GM23248 (cell line): ENCODE results near the gene TMEM181. TPM values are rescaled to one million over a fixed set of nuclear protein-coding genes. Genes with fewer than 3 reads are reported as not detected.
"Not testable (repeated sequence)": the region's sequence is repeated elsewhere in the genome, so short reads cannot be mapped to it uniquely, and the experiment has no call there.

ENCODE experiments used
- DNase-seq: peaks from one replicate; pipeline ENCODE4 v3.0.0-alpha.2; 2015
- H2AFZ ChIP-seq: fragments of 200-600 bp; sonication (generic); 2 replicates; pipeline ENCODE4 v1.6.1; 2016; ENCODE audit warnings: antibody characterized with exemption
- H3F3A ChIP-seq: fragments of 200-600 bp; sonication (generic); 2 replicates; pipeline ENCODE4 v1.6.1; 2016; ENCODE audit warnings: mild to moderate bottlenecking, antibody characterized with exemption, mixed run types; ENCODE audit not compliant: insufficient read depth
- H3K27ac ChIP-seq: fragments of 200-600 bp; sonication (generic); 2 replicates; pipeline ENCODE4 v1.5.1; 2016; ENCODE audit warnings: mild to moderate bottlenecking
- H3K27me3 ChIP-seq: fragments of 200-600 bp; sonication (generic); replicated peaks from 2 replicates; pipeline ENCODE4 v1.6.1; 2016; ENCODE audit warnings: mild to moderate bottlenecking; ENCODE audit not compliant: insufficient read depth
- H3K36me3 ChIP-seq: fragments of 200-600 bp; sonication (generic); 2 replicates; pipeline ENCODE4 v1.6.1; 2016; ENCODE audit warnings: low read depth, mild to moderate bottlenecking
- H3K4me1 ChIP-seq: fragments of 200-600 bp; sonication (generic); 2 replicates; pipeline ENCODE4 v1.6.1; 2016; ENCODE audit warnings: mild to moderate bottlenecking; ENCODE audit not compliant: insufficient read depth
- H3K4me2 ChIP-seq: fragments of 200-600 bp; sonication (generic); one replicate; pipeline ENCODE4 v1.6.1; 2016; ENCODE audit warnings: mild to moderate bottlenecking; ENCODE audit not compliant: unreplicated experiment
- H3K4me3 ChIP-seq: fragments of 200-600 bp; sonication (generic); 2 replicates; pipeline ENCODE4 v1.5.1; 2016; ENCODE audit warnings: mild to moderate bottlenecking
- H3K79me2 ChIP-seq: fragments of 200-600 bp; sonication (generic); 2 replicates; pipeline ENCODE4 v1.6.1; 2016; ENCODE audit warnings: mild to moderate bottlenecking; ENCODE audit not compliant: insufficient read depth
- H3K9ac ChIP-seq: fragments of 200-600 bp; sonication (generic); 2 replicates; pipeline ENCODE4 v1.6.1; 2016; ENCODE audit warnings: mild to moderate bottlenecking
- H3K9me2 ChIP-seq: fragments of 200-600 bp; sonication (generic); 2 replicates; pipeline ENCODE4 v1.6.1; 2016; ENCODE audit warnings: mixed run types, mild to moderate bottlenecking, moderate library complexity; ENCODE audit not compliant: insufficient read depth
- H3K9me3 ChIP-seq: fragments of 200-600 bp; sonication (generic); one replicate; pipeline ENCODE4 v1.6.1; 2017; ENCODE audit warnings: low read depth
- H4K20me1 ChIP-seq: fragments of 200-600 bp; sonication (generic); 2 replicates; pipeline ENCODE4 v1.6.0; 2016; ENCODE audit not compliant: insufficient read depth
- EZH2 ChIP-seq: fragments of 200-600 bp; sonication (generic); IDR thresholded peaks from 2 replicates; pipeline ENCODE4 v1.6.1; 2018; ENCODE audit warnings: antibody characterized with exemption, mild to moderate bottlenecking; ENCODE audit not compliant: insufficient read depth, poor library complexity, severe bottlenecking
- EZH2phosphoT487 ChIP-seq: fragments of 200-600 bp; sonication (generic); IDR thresholded peaks from 2 replicates; pipeline ENCODE4 v1.6.1; 2018; ENCODE audit warnings: antibody characterized with exemption, moderate library complexity, mild to moderate bottlenecking, low read depth; ENCODE audit not compliant: insufficient read depth
- WGBS, 2 experiments: methylation state at CpG; one replicate each; pipeline ENCODE4 v1.1.6; 2015 to 2017; ENCODE audit warnings: low lambda C conversion rate in 2 of 2, low coverage in 1 of 2; ENCODE audit errors: missing lambda C conversion rate in 2 of 2; 5-methylcytosine and 5-hydroxymethylcytosine counted together
- in situ Hi-C: fragments of 300-500 bp; cut with MboI; formaldehyde crosslinking; loops from 2 replicates; pipeline ENCODE4 v1.15.0; 2020
- polyA plus RNA-seq: library from polyadenylated mRNA; unstranded; fragments of >200 nt; fragmentation: Nextera tagmentation; extraction: Ambion mirVana; gene quantifications from 2 replicates; pipeline ENCODE4 v1.2.1, GENCODE V29; 2016
- total RNA-seq: library from RNA; depleted of rRNA; stranded (reverse); fragments of >200 nt; shearing (Covaris generic); gene quantifications from 2 replicates; pipeline ENCODE4 v1.2.3, GENCODE V29; 2014

TMEM181 gene
- total and polyA plus RNA-seq, 2 experiments from 2014 or later = 30.7 to 52.6 TPM

- no peaks in the 10 kb centered on the region for H4K20me1 ChIP-seq
- no peaks in the 10 kb centered on the region for H3K9me3 ChIP-seq
- 77% methylated on average over 15 of the region's 15 CpGs for WGBS, 2 experiments
- H3K9me2 ChIP-seq = no peaks in the 10 kb centered on the region
- no peak overlapping the region for H2AFZ ChIP-seq
- in situ Hi-C loops = loop anchor here (10.0 kb wide), 1 partner anchor 379 kb away; no protein-coding TSS in a partner anchor
- peaks cover 30% of the 10 kb centered on the region for H3K79me2 ChIP-seq
- TF ChIP-seq EZH2 (no peak), EZH2phosphoT487 (no peak)
- H3K4me3 ChIP-seq = no peak overlapping the region
- no peaks in the 10 kb centered on the region; the same call in 1 of the 2 replicates for H3K36me3 ChIP-seq
- no peak overlapping the region for H3K9ac ChIP-seq
- DNase-seq = no peak
- no peak overlapping the region for H3K27ac ChIP-seq
- no peaks in the 10 kb centered on the region for H3K27me3 ChIP-seq
- no peaks in the 10 kb centered on the region for H3K4me1 ChIP-seq
- H3F3A ChIP-seq = no peaks in the 10 kb centered on the region
- no peak overlapping the region for H3K4me2 ChIP-seq
Observed at GRCh38 chr6:158603261-158604047, 43.6 kb downstream of the TMEM181 start.

GRCh38 chr6:158604048-158604406 is 44.1 kb downstream of the TMEM181 start:
- in situ Hi-C loops = loop anchor here (10.0 kb wide), 1 partner anchor 379 kb away; no protein-coding TSS in a partner anchor
- H3K27ac ChIP-seq = no peak overlapping the region
- H3K4me1 ChIP-seq = no peaks in the 10 kb centered on the region
- no peaks in the 10 kb centered on the region for H3K27me3 ChIP-seq
- peaks cover 30% of the 10 kb centered on the region for H3K79me2 ChIP-seq
- H3K4me3 ChIP-seq = no peak overlapping the region
- no peak for DNase-seq
- 86% methylated on average over 6 of the region's 6 CpGs for WGBS, 2 experiments
- H3K4me2 ChIP-seq = no peak overlapping the region
- H3K9ac ChIP-seq = no peak overlapping the region
- no peaks in the 10 kb centered on the region for H4K20me1 ChIP-seq
- H3F3A ChIP-seq = no peaks in the 10 kb centered on the region
- H2AFZ ChIP-seq = no peak overlapping the region
- H3K9me3 ChIP-seq = no peaks in the 10 kb centered on the region
- H3K9me2 ChIP-seq = no peaks in the 10 kb centered on the region
- TF ChIP-seq EZH2phosphoT487 (no peak), EZH2 (no peak)
- H3K36me3 ChIP-seq = no peaks in the 10 kb centered on the region; the same call in 1 of the 2 replicates

- Histone ChIP-seq H3K9ac (no peak overlapping the region), H3K4me1 (no peaks in the 10 kb centered on the region), H3K9me3 (no peaks in the 10 kb centered on the region), H3K36me3 (peaks cover 5% of the 10 kb centered on the region; the same call in 1 of the 2 replicates), H4K20me1 (no peaks in the 10 kb centered on the region), H3K9me2 (no peaks in the 10 kb centered on the region), H3K4me3 (no peak overlapping the region), H3F3A (no peaks in the 10 kb centered on the region), H3K79me2 (peaks cover 30% of the 10 kb centered on the region), H3K27ac (no peak overlapping the region), H3K27me3 (no peaks in the 10 kb centered on the region), H3K4me2 (no peak overlapping the region), H2AFZ (no peak overlapping the region)
- peak; percentile 83 for DNase-seq
- 37 to 47% methylated on average over 13 of the region's 13 CpGs for WGBS, 2 experiments
- TF ChIP-seq EZH2phosphoT487 (no peak), EZH2 (no peak)
- in situ Hi-C loops = loop anchor here (10.0 kb wide), 1 partner anchor 381 kb away; no protein-coding TSS in a partner anchor
Observed at GRCh38 chr6:158605266-158605878, 45.5 kb downstream of the TMEM181 start.

- peaks cover 26% of the 10 kb centered on the region for H3K79me2 ChIP-seq
- H3K9ac ChIP-seq, H3F3A ChIP-seq, H4K20me1 ChIP-seq, H2AFZ ChIP-seq, H3K9me2 ChIP-seq, H3K4me2 ChIP-seq, H3K27me3 ChIP-seq, H3K4me1 ChIP-seq, H3K4me3 ChIP-seq, H3K36me3 ChIP-seq, H3K27ac ChIP-seq, H3K9me3 ChIP-seq, DNase-seq: not testable (repeated sequence)
- in situ Hi-C loops = loop anchor here (10.0 kb wide), 1 partner anchor 381 kb away; no protein-coding TSS in a partner anchor
- 88 to 91% methylated on average over 12 to 15 of the region's 15 CpGs for WGBS, 2 experiments
Observed at GRCh38 chr6:158606011-158606410, 46.1 kb downstream of the TMEM181 start.
